A673 (cell line): Measurements from ENCODE around the gene IQCE. TPM values are rescaled to one million over a fixed set of nuclear protein-coding genes. Genes with fewer than 3 reads are reported as not detected.

ENCODE experiments used
- BruUV-seq: library from RNA; stranded (reverse); fragments of 400-500 nt; replicated peaks from 2 replicates; lab custom pipeline; 2021; lab: Mats Ljungman, UMichigan
- CTCF ChIA-PET: fragments of 300-600 bp; sonication (Branson Sonifier 250); formaldehyde crosslinking; loops from one replicate; lab custom pipeline; 2022; ENCODE audit warnings: antibody characterized with exemption; lab: Charles Lee
- POLR2A ChIA-PET: fragments of 300-600 bp; sonication (Branson Sonifier 250); formaldehyde crosslinking; loops from one replicate; lab custom pipeline; 2022; ENCODE audit warnings: antibody characterized with exemption; ENCODE audit not compliant: low non-redundant PET; lab: Charles Lee
- DNase-seq: peaks from one replicate; pipeline ENCODE4 v3.0.0-alpha.2; 2015; ENCODE audit warnings: low spot score
- H3K27ac ChIP-seq: fragments of 200-600 bp; sonication (generic); 2 replicates; pipeline ENCODE4 v1.5.1; 2016; ENCODE audit warnings: mixed run types, low read depth, mild to moderate bottlenecking, mixed read lengths, antibody characterized with exemption, low read length; ENCODE audit not compliant: poor library complexity, severe bottlenecking
- H3K27me3 ChIP-seq: fragments of 200-600 bp; sonication (generic); replicated peaks from 2 replicates; pipeline ENCODE4 v1.6.1; 2017; ENCODE audit warnings: mixed run types, low read depth, mild to moderate bottlenecking, mixed read lengths, antibody characterized with exemption, low read length; ENCODE audit not compliant: insufficient read depth, poor library complexity
- H3K36me3 ChIP-seq: fragments of 200-600 bp; sonication (generic); 2 replicates; pipeline ENCODE4 v1.6.1; 2016; ENCODE audit warnings: mixed run types, mild to moderate bottlenecking, mixed read lengths, antibody characterized with exemption, low read length; ENCODE audit not compliant: insufficient read depth, poor library complexity, severe bottlenecking
- H3K4me1 ChIP-seq: fragments of 200-600 bp; sonication (generic); 2 replicates; pipeline ENCODE4 v1.6.1; 2017; ENCODE audit warnings: mixed run types, mild to moderate bottlenecking, mixed read lengths, antibody characterized with exemption, low read length; ENCODE audit not compliant: insufficient read depth, poor library complexity, severe bottlenecking
- H3K4me3 ChIP-seq: fragments of 200-600 bp; sonication (generic); 2 replicates; pipeline ENCODE4 v1.5.1; 2016; ENCODE audit warnings: low read depth, mixed run types, mild to moderate bottlenecking, mixed read lengths, low read length; ENCODE audit not compliant: poor library complexity, severe bottlenecking
- H3K9me3 ChIP-seq: fragments of 200-600 bp; sonication (generic); 2 replicates; pipeline ENCODE4 v1.6.1; 2016; ENCODE audit warnings: mixed run types, low read depth, mild to moderate bottlenecking, mixed read lengths, antibody characterized with exemption, low read length; ENCODE audit not compliant: poor library complexity, severe bottlenecking
- EZH2 ChIP-seq: fragments of 200-600 bp; sonication (generic); IDR thresholded peaks from 2 replicates; pipeline ENCODE4 v1.6.1; 2017; ENCODE audit warnings: borderline replicate concordance, low read depth, mild to moderate bottlenecking, mixed read lengths, antibody characterized with exemption, low read length; ENCODE audit not compliant: poor library complexity, severe bottlenecking
- intact Hi-C: fragments of 100-400 bp; cut with micrococcal nuclease; formaldehyde crosslinking; loops from one replicate; pipeline ENCODE4 v1.10.0; 2022; ENCODE audit not compliant: unreplicated experiment
- total RNA-seq: library from RNA; stranded (reverse); gene quantifications from 2 replicates; pipeline ENCODE4 v1.2.3, GENCODE V29; 2021
- TF ChIP-seq, protein P1 (sequence below): fragments of 300-800, 200-600 bp; sonication (generic); conservative IDR thresholded peaks from 2 replicates; pipeline ENCODE4 v1.5.1; 2017; ENCODE audit warnings: low read depth, mild to moderate bottlenecking, antibody characterized with exemption, low read length, moderate library complexity, mixed read lengths

The IQCE gene
- total RNA-seq, 1 experiment from 2014 or later: 35.4 TPM

GRCh38 chr7:2577914-2578680 is 19.3 kb downstream of the IQCE start:
- no peak overlapping the region for H3K4me3 ChIP-seq
- no peaks in the 10 kb centered on the region for H3K4me1 ChIP-seq
- BruUV-seq: no TSS peak
- intact Hi-C loops: no loop called here
- no peak for DNase-seq
- H3K9me3 ChIP-seq: no peaks in the 10 kb centered on the region
- CTCF ChIA-PET: no interaction called here
- H3K27me3 ChIP-seq: no peaks in the 10 kb centered on the region
- H3K27ac ChIP-seq: no peak overlapping the region
- POLR2A ChIA-PET: no interaction called here
- peaks cover 7% of the 10 kb centered on the region for H3K36me3 ChIP-seq
- TF ChIP-seq, protein P1, sequence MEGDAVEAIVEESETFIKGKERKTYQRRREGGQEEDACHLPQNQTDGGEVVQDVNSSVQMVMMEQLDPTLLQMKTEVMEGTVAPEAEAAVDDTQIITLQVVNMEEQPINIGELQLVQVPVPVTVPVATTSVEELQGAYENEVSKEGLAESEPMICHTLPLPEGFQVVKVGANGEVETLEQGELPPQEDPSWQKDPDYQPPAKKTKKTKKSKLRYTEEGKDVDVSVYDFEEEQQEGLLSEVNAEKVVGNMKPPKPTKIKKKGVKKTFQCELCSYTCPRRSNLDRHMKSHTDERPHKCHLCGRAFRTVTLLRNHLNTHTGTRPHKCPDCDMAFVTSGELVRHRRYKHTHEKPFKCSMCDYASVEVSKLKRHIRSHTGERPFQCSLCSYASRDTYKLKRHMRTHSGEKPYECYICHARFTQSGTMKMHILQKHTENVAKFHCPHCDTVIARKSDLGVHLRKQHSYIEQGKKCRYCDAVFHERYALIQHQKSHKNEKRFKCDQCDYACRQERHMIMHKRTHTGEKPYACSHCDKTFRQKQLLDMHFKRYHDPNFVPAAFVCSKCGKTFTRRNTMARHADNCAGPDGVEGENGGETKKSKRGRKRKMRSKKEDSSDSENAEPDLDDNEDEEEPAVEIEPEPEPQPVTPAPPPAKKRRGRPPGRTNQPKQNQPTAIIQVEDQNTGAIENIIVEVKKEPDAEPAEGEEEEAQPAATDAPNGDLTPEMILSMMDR: no peak
- no peak for TF ChIP-seq EZH2

DNA sequence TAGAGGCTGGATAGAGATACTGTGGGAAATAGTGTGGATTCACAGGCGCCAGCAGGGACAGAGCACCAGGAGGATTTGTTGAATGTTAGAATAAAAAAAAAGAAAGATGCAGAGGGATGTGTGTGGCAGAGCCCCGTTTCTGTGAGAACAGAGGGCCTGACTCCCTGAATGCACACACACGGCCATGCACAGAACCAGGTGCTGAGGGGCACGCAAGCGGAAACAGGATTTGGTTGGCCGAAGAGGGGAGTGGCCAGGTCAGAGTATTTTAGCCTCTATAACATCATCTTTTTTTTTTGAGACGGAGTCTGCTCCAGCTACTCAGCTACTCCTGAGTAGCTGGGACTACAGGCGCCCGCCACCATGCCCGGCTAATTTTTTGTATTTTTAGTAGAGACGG is 21.9 kb downstream of the IQCE start:
- no peak for DNase-seq
- TF ChIP-seq EZH2: no peak
- TF ChIP-seq, protein P1: no peak

GRCh38 chr7:2582006-2582735 is 23.4 kb downstream of the IQCE start:
- intact Hi-C loops: no loop called here
- no peaks in the 10 kb centered on the region for H3K27me3 ChIP-seq
- H3K4me3 ChIP-seq: no peak overlapping the region
- H3K9me3 ChIP-seq: no peaks in the 10 kb centered on the region
- ChIA-PET CTCF (no interaction called here), POLR2A (interaction anchor here (0.7 kb wide), 1 partner anchor 984 kb away, joined by 7 read pairs; no protein-coding TSS in a partner anchor)
- no TSS peak for BruUV-seq
- no peak for TF ChIP-seq EZH2
- TF ChIP-seq, protein P1: no peak
- DNase-seq: no peak
- H3K36me3 ChIP-seq: peaks cover 14% of the 10 kb centered on the region
- H3K27ac ChIP-seq: no peak overlapping the region
- no peaks in the 10 kb centered on the region for H3K4me1 ChIP-seq

More for the DNA sequence above, 21.9 kb downstream of the IQCE start:
- intact Hi-C loops: no loop called here
- Histone ChIP-seq H3K27me3 (no peaks in the 10 kb centered on the region), H3K36me3 (peaks cover 14% of the 10 kb centered on the region), H3K9me3 (no peaks in the 10 kb centered on the region), H3K27ac (no peak overlapping the region), H3K4me1 (no peaks in the 10 kb centered on the region), H3K4me3 (no peak overlapping the region)
- CTCF ChIA-PET: no interaction called here
- POLR2A ChIA-PET: no interaction called here
- BruUV-seq: no TSS peak
